Measurements from ENCODE around the gene MANEA. TPM values are rescaled to one million over a fixed set of nuclear protein-coding genes. Genes with fewer than 3 reads are reported as not detected.

Gene MANEA
- total and polyA plus RNA-seq, 4 donors: 2.4 to 15.4 (median 8.3) TPM

DNA sequence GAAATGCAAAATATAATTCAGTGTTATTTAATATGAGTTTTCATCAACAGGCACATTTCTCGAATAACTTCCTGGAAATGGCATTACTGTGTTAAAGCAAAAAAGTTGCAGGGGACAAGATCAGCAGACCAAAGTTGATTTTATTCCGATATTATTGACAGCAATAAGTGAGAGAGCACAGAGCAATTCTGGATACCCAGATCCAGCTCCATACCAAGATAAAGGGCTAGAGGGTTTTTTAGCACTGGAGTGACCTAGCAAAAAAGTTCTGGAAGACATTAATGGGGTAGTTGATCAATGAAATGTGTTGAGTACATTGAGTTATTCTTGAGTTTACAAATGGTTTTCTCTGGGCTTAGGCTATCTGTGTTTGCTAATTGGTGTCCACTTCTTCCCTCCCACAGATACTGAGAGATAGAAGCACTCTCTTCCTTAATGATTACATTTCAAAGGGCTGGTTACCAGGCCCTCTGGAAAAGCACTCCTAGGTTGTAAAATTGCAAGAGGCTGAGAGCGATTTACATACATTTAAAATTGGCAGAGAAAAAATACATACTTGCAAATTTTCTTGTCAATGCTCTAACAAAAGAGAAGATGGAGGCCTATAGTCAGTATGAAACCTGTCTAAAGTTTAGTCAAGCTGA lies 47.0 kb upstream of the MANEA start:
- no peak overlapping the region for H3K4me3 ChIP-seq
- no peaks in the 10 kb centered on the region for H3K4me1 ChIP-seq (ENCODE audit: control insufficient read depth in 5 of 5, insufficient read depth in 5 of 5, low read length in 5 of 5)
- H3K9me3 ChIP-seq (ENCODE audit: control insufficient read depth in 4 of 4, insufficient read depth in 3 of 4, low read length in 3 of 4): no peaks in the 10 kb centered on the region
- 55 to 65% methylated on average over 3 of the region's 3 CpGs for WGBS, 2 donors
- H3K36me3 ChIP-seq (ENCODE audit: control insufficient read depth in 4 of 4, insufficient read depth in 4 of 4, low read length in 4 of 4): no peaks in the 10 kb centered on the region
- H3K9ac ChIP-seq (ENCODE audit: insufficient read depth in 1 of 2, low read length in 2 of 2): no peak overlapping the region
- DNase-seq (no peak), ATAC-seq (ENCODE audit: insufficient read depth, low FRiP score) (no peak)
- TF ChIP-seq, protein P1, sequence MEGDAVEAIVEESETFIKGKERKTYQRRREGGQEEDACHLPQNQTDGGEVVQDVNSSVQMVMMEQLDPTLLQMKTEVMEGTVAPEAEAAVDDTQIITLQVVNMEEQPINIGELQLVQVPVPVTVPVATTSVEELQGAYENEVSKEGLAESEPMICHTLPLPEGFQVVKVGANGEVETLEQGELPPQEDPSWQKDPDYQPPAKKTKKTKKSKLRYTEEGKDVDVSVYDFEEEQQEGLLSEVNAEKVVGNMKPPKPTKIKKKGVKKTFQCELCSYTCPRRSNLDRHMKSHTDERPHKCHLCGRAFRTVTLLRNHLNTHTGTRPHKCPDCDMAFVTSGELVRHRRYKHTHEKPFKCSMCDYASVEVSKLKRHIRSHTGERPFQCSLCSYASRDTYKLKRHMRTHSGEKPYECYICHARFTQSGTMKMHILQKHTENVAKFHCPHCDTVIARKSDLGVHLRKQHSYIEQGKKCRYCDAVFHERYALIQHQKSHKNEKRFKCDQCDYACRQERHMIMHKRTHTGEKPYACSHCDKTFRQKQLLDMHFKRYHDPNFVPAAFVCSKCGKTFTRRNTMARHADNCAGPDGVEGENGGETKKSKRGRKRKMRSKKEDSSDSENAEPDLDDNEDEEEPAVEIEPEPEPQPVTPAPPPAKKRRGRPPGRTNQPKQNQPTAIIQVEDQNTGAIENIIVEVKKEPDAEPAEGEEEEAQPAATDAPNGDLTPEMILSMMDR (IDR thresholded peaks at IDR 0.05; ENCODE audit: control extremely low read depth, extremely low read depth): no peak
- no peak overlapping the region for H3K27ac ChIP-seq (ENCODE audit: low read depth in 1 of 2, low read length in 1 of 2)
- no peaks in the 10 kb centered on the region for H3K27me3 ChIP-seq (ENCODE audit: control insufficient read depth in 3 of 3, insufficient read depth in 3 of 3, low read length in 2 of 3)

DNA sequence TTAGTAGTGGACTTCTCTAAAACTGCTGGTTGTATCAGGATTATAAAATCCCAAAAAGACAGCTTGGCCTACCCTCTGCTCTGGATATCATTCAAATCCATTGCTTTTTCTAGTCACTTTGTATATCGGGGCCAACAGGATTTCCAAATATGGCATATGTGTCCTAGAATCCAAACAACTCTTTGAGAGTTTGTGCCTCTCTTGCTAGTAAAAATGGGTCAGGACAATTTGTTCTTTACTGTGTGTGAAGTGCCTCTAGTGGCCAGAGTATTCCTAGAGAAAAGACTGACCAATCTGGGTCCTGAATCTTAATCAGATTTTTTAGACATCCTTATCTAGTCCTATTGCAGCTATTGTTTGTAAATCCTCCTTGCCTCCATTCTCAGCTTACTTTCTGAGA lies 33.5 kb upstream of the MANEA start:
- TF ChIP-seq, protein P1 (IDR thresholded peaks at IDR 0.05; ENCODE audit: control extremely low read depth, extremely low read depth): no peak
- no peaks in the 10 kb centered on the region for H3K27me3 ChIP-seq (ENCODE audit: control insufficient read depth in 3 of 3, insufficient read depth in 3 of 3, low read length in 2 of 3)
- no peaks in the 10 kb centered on the region for H3K36me3 ChIP-seq (ENCODE audit: control insufficient read depth in 4 of 4, insufficient read depth in 4 of 4, low read length in 4 of 4)
- no peak overlapping the region for H3K4me3 ChIP-seq
- ATAC-seq (ENCODE audit: insufficient read depth, low FRiP score) (no peak), DNase-seq (no peak)
- H3K27ac ChIP-seq (ENCODE audit: low read depth in 1 of 2, low read length in 1 of 2): no peak overlapping the region
- WGBS, 2 donors: 72 to 73% methylated on average over 1 of the region's 1 CpG
- H3K9me3 ChIP-seq (ENCODE audit: control insufficient read depth in 4 of 4, insufficient read depth in 3 of 4, low read length in 3 of 4): peaks cover 0 to 3% (median 0%) of the 10 kb centered on the region in 4 donors
- H3K9ac ChIP-seq (ENCODE audit: insufficient read depth in 1 of 2, low read length in 2 of 2): no peak overlapping the region
- peaks cover 0 to 3% (median 0%) of the 10 kb centered on the region in 5 donors for H3K4me1 ChIP-seq (ENCODE audit: control insufficient read depth in 5 of 5, insufficient read depth in 5 of 5, low read length in 5 of 5)

DNA sequence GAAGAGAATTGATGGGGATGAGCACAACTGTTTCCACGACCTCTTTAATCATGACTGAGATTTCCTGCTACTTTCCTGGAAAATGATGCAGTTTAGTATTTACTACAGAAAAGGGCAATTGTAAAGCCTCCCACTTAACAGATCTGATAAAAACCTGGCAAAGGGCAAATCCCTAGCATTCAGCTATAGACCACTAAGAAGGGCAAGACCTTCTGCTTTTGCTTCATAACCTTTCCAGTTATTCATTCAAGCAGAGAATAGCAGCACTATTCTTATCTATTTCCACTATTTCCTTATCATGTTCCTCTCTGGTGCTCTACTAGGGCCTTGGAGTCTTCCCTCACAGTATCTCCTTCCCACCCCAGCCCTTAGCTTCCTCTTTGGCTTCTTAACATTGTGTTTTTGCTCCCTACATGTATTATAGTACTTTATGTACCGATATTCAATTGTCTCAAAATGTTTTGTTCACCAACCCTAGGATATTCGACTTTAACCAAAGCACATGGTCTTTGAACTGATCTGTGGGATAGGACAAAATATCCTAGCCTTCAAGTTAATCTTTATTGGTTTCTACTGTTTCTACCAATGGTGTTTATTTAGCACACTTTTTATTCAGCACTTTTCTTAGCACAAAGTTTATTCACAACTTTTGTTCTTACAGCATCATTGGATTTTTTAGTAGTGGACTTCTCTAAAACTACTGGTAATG lies 32.7 kb upstream of the MANEA start:
- peaks cover 0 to 3% (median 0%) of the 10 kb centered on the region in 5 donors for H3K4me1 ChIP-seq (ENCODE audit: control insufficient read depth in 5 of 5, insufficient read depth in 5 of 5, low read length in 5 of 5)
- no peaks in the 10 kb centered on the region for H3K27me3 ChIP-seq (ENCODE audit: control insufficient read depth in 3 of 3, insufficient read depth in 3 of 3, low read length in 2 of 3)
- H3K9me3 ChIP-seq (ENCODE audit: control insufficient read depth in 4 of 4, insufficient read depth in 3 of 4, low read length in 3 of 4): peaks cover 0 to 3% (median 0%) of the 10 kb centered on the region in 4 donors
- TF ChIP-seq, protein P1 (IDR thresholded peaks at IDR 0.05; ENCODE audit: control extremely low read depth, extremely low read depth): no peak
- DNase-seq (no peak), ATAC-seq (ENCODE audit: insufficient read depth, low FRiP score) (no peak)
- H3K36me3 ChIP-seq (ENCODE audit: control insufficient read depth in 4 of 4, insufficient read depth in 4 of 4, low read length in 4 of 4): no peaks in the 10 kb centered on the region
- H3K4me3 ChIP-seq: no peak overlapping the region
- WGBS, 2 donors: 40 to 65% methylated on average over 3 of the region's 3 CpGs
- peak overlapping the region in 1 of 2 donors; percentile 89 for H3K27ac ChIP-seq (ENCODE audit: low read depth in 1 of 2, low read length in 1 of 2)
- no peak overlapping the region for H3K9ac ChIP-seq (ENCODE audit: insufficient read depth in 1 of 2, low read length in 2 of 2)

Measured in lung (tissue), 12 donors.